Erythroblast (primary cell): ENCODE measurements around the gene FMO2.

Source experiments
- DNase-seq, 2 experiments: peaks; one replicate each; lab custom pipeline; 2025; lab: John Stamatoyannopoulos, UW
- GATA1 ChIP-seq: IDR thresholded peaks from 2 replicates; pipeline ENCODE4 v1.6.1; 2011; ENCODE audit warnings: low read depth, mild to moderate bottlenecking, control low read depth, low read length, moderate library complexity
- POLR2A ChIP-seq: IDR thresholded peaks from 2 replicates; pipeline ENCODE4 v1.6.1; 2011; ENCODE audit warnings: mild to moderate bottlenecking, low read length

Gene FMO2

DNA sequence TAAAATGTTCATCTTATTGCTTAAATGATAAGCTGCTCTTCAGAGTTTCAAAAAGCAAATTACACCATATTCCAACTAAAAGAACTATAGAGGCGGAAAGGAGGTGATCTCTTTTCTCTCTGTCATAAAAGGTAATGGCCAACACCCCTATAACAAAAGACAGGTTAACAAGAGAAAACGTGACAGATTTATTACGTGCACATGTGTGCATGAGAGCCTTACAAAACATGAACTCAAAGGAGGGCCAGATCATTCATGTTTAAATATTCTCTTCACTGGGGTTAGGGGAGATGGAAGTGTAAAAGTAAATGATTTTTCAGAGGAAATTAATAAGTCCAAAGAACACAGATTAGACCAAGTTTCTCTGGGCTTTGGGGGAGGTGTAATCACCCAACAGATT lies 26.5 kb upstream of the FMO2 start:
- no peak for DNase-seq
- TF ChIP-seq GATA1 = no peak
- no peak for TF ChIP-seq POLR2A

DNA sequence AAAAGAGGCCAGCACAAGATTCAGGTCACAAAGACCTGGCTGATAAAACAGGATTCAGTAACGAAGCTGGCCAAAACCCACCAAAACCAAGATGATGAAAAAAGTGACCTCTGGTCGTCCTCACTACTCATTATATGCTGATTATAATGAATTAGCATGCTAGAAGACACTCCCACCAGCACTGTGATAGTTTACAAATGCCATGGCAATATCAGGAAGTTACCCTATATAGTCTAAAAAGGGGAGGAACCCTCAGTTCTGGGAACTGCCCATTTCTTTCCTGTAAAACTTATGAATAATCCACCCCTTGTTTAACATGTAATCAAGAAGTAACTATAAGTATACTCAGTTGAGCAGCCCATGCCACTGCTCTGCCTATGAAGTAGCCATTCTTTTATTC lies 26.0 kb upstream of the FMO2 start:
- TF ChIP-seq POLR2A (no peak), GATA1 (no peak)
- no peak for DNase-seq

DNA sequence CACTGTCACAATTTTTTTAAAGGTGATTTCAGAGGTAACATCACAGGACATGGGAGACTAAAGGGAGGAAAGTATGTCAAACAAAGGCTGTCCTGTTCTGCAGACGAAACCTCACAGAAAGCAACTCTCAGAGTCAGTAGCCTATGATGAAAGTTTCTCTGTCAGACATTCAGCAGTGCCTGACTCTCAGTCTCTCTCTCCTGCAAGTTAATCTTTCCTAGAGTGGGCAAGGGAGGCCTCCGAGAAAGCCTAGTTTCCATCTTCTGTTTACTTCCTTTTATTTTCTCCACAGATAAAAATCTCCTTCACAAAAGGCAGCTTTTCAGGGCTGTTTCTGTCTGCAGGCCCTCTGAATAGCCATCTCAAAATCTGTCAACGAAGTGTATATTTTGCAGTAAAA lies 24.9 kb upstream of the FMO2 start:
- TF ChIP-seq POLR2A = no peak
- TF ChIP-seq GATA1 = no peak
- DNase-seq = no peak

DNA sequence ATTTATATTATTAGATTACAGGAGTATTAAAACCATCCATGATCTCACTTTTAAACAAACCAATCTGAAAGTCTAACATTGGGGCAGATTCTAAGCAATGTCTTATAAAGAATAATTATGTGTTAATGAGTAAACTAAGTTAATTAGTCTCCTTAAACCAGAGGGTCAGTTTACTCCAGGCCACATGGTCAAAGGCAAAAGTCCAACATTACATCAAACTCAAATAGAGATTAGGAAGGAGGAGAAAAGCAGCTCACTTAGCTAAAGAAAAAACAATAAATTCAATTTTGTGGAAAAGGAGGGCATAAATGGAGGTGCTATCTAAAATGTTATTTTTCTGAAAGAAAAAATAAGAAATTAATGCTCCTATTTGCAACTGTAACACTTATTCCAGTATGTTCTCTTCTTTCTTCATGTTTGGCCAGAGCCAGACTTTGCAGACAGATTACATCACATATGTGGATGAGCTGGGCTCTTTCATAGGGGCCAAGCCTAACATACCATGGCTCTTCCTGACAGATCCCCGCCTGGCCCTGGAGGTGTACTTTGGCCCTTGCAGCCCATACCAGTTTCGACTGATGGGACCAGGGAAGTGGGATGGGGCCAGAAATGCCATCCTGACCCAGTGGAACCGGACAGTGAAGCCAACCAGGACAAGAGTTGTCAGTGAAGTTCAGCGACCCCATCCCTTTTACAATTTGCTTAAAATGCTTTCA lies 24.3 kb upstream of the FMO2 start:
- no peak for TF ChIP-seq GATA1
- TF ChIP-seq POLR2A = no peak
- DNase-seq = no peak

DNA sequence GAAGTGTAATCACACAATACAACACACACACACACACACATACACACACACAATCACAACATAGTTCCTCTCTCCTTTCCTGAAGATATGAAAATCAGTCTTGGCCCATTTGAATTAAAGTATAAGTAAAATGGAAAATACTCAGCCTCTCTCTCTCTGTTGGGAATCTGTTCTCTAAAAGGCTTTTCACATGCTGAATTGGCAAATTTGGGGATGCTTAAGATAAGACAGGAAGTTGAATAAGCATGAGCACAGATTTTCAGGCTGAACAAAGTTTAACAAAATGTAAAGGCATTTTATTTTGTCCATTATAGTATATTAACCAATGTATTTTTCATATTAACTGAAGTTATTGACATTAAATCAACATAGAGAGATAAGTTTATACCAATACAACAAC lies 23.7 kb upstream of the FMO2 start:
- no peak for TF ChIP-seq POLR2A
- TF ChIP-seq GATA1 = no peak
- no peak for DNase-seq

DNA sequence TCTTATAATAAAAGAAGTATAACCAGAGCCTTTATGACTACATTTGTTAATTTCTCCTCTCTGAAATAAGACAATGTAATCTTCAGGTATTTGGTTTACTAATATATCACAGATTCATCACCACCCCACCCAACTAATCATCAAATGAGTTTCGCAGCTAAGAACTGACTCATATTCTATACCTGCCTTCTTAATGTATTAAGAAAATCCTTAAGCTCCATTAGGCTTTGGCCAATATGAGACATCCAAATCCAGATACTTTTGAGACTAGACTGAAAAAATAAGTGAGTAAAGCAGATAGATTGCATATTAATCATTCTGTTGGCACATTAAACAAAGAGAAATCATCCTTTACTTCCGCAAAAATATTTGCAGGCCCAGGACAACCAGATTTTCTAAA lies 18.7 kb upstream of the FMO2 start:
- no peak for DNase-seq
- TF ChIP-seq POLR2A = no peak
- TF ChIP-seq GATA1 = no peak

DNA sequence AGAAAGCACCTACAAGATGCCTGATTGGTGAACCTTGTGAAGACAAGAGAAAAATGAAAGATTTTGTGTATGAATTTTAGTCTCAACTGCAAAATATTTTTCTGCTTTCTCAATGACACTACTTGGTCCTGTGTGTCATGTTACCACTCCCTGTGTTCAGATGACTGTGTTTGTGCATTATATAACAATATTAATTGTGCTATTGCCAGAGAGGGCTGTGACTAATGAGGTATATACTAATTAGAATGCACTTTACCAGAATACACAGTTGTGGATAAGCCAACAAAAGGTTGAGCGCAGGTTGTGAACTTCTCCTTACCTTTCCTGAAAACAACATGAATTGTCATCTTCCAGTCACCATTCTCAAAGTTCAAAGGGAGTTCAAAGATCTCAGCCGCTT lies 17.3 kb upstream of the FMO2 start:
- no peak for DNase-seq
- TF ChIP-seq POLR2A (no peak), GATA1 (no peak)

DNA sequence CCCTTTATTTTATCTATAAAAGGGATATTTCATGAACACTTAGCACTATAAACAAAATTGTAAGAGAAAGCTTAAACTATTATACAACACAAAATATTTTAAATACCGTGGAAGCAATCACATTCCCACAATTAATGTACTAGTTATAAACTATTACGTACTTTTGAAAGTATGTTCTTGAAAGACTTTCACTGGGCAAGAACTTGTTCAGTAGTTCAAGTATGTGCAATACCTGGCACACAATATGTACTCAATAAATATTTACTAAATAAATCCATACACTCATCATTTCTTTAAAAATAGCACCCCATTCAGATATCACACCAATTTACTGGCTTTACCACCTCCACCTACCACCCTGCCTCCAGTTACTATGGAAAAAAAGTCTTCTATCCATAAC lies 12.6 kb upstream of the FMO2 start:
- TF ChIP-seq GATA1 = no peak
- no peak for TF ChIP-seq POLR2A
- DNase-seq = no peak

DNA sequence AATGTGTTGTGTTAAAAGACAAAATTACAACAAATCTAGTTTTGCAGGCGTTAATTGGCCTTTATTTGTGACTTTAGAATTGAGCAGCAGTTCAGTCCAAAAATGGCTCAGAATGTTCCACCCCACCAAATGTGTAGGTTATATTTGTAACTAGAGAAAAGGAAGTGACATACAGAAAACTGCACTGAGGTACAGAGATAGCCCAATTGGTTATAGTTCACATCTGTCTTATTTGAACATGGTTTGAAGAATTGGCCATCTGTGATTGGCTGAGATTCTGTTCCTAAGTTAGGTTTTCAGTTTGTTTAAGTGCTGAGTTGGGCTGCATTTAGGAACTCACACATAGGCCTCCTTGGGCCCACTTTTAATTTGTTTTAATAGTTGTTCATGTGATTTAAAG lies 12.0 kb upstream of the FMO2 start:
- TF ChIP-seq POLR2A (no peak), GATA1 (no peak)
- no peak for DNase-seq

DNA sequence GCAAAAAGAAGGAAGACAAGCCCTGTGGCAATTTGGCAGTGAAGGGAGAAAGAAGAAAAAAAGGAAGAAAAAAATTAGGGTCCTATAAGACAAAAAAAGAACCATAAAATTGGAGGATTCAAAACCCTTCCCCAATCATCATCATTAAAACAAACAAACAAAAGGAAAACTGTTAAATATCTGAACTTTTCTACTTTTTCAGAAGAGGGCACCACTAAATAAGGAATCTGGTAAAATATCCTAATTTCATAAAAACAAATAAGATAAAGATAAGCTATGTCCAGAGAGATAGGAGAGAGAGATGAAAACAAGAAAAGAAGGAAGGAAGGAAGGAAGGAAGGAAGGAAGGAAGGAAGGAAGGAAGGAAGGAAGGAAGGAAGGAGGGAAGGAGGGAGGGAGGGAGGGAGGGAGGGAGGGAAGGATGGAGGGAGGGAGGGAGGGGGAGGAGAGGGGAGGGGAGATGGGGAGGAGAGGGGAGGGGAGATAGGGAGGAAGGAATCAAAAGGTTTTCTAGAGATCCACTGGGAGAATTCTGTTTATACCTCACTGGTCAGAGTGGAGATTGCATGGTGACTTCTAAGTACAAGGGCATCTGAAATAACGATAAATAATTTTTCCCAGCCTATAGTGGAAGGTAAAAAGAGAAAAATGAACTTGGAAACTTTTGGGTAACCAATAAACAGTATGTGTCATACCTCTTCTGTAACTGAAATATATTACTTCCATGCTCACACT lies 10.4 kb upstream of the FMO2 start:
- TF ChIP-seq GATA1 (no peak), POLR2A (no peak)
- DNase-seq = no peak

DNA sequence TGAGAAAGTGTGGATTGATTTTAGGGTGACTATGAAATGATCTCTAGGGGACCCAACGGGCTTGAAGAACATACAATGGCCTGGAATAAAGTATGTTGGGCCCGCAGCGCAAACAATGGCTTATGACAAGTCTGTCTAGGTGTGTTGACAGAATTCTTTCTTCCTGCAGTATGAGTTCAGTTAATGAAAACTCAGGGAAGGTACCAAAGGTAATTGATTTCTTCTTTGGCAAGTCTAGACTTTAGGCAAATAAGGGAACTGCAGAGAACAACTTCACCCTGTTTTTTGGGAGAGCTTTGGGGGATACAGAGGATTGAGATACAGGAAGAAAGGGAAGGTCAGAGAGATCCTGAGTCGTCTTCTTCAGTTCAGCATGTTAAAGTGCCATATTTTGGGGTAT lies 7.8 kb upstream of the FMO2 start:
- DNase-seq = no peak
- TF ChIP-seq GATA1 (no peak), POLR2A (no peak)

DNA sequence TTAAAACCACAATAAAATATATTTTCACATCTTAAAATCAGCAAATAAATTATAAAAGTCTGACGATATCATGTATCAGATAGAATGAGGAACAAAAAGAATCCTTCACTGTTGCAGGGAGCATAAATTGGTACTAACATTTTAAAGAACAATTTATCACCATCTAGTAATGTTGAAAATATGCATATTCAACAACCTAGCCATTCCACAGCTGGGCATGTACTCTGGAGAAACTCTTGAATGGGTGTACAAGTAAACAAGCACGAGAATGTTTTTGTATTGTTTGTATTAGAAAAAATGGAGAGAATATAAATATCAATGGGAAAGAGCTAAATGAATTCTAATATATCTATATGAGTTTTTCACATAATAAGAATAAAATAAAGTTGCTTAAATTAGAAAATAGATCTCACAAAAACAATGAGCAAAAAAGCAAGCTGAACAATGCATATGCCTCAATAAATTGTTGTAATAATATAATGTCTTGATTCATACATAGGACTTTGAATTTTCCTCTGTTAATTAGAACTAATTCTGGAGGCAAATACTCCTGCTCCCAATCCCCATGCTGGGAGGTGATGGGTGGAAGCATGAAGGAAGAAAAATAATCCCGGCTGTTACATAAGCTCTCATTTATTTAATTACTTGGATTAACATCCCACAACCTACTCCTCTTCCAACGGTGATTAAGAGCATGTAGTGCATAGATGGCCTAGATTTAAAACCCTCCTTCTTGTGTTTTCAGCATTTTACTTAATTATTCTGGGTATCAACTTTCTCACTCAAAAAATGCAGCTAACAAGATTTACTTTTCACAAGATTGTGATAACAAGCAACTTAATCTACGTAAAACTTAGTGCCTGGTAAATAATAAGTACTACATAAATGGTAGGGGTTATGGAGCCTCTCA lies 5.5 kb upstream of the FMO2 start:
- DNase-seq = no peak
- TF ChIP-seq POLR2A = no peak
- TF ChIP-seq GATA1 = no peak

DNA sequence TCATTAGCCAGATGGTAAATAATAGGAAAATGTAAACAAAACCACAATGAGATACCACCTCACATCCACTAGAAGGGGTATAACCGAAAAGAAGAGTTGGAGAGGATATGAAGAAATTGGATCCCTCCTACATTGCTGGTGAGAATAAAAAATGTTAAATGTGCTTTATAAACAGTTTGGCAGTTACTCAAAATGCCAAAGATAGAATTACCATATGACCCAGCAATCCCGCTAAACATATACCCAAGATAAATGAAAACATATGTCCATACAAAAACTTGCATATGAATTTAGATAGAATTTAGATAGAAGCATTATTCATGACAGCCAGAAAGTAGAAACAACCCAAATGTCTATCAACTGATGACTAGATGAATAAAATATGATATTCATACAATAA lies 4.4 kb upstream of the FMO2 start:
- no peak for DNase-seq
- no peak for TF ChIP-seq POLR2A
- TF ChIP-seq GATA1 = no peak
